Urothelium cell line (cell line): ENCODE data around the gene STAP2.
"Not testable (repeated sequence)": the region's sequence is repeated elsewhere in the genome, so short reads cannot be mapped to it uniquely, and the experiment has no call there.

Experiments used
- DNase-seq: peaks from one replicate; pipeline ENCODE4 v3.0.0; 2011; ENCODE audit warnings: low spot score, mixed read lengths
- FAIRE-seq: peaks from 2 replicates; lab custom pipeline; 2011; peaks lifted over from hg19 to GRCh38; lab: Jason Lieb, UNC

The STAP2 gene

DNA sequence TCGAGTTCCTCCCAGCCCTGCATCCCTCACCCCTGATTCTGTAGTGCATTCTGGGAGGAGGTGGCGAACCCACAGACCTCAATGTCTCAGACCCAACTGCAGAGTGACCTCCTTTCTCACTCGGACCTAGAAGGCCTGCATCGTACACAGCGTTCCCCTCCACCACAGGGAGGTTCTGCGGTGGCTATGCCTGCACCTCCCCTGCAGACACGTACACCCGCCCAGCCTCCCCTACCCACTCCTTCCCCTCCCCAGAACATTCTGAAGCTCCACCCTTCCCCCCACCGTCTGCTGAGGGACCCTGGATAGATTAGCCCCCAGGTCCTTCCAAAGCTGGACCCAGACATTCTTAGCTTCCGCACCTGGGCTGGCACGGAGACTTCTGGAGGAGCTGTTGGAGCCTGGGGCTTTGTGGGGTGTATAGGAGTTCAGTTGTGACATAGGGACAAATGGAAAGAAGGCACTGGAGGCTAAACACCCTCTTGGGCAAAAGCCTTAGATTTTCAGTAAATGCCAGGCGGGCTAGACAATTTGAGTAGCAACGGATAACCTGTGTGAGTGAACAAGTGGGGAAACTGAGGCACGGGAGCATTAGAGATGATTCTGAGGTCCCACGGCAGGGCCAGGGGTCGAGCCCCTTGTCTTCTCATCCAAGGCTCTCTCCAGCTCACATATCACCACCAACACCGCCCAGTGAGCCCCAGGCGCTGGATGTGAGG is 34.6 kb downstream of the STAP2 start:
- no peak for FAIRE-seq
- no peak for DNase-seq

DNA sequence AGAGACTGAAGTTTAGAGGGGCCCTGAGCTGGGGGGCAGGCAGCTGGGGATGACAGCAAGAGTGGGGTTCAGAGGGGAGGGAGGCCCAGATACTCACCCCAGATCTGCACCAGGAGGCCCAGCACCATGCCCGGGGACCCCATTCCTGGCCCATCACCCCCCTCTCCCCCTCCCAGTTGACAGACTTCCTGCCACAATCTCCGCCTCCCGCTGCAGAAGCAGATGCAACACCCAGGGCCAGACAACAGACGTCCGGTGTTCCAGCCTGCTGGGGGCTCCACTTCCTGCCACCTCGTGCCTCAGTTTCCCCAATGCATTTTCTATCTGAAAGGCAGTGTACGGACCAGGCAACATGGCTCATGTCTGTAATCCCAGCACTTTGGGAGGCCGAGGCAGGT is 36.4 kb downstream of the STAP2 start, which contains the start of gene TMIGD2:
TSS of gene TMIGD2 (minus strand) at position 147 of the 398 bp plus-strand sequence. CDS start at position 143, 4 bp downstream.
- FAIRE-seq (no peak), DNase-seq (no peak)

DNA sequence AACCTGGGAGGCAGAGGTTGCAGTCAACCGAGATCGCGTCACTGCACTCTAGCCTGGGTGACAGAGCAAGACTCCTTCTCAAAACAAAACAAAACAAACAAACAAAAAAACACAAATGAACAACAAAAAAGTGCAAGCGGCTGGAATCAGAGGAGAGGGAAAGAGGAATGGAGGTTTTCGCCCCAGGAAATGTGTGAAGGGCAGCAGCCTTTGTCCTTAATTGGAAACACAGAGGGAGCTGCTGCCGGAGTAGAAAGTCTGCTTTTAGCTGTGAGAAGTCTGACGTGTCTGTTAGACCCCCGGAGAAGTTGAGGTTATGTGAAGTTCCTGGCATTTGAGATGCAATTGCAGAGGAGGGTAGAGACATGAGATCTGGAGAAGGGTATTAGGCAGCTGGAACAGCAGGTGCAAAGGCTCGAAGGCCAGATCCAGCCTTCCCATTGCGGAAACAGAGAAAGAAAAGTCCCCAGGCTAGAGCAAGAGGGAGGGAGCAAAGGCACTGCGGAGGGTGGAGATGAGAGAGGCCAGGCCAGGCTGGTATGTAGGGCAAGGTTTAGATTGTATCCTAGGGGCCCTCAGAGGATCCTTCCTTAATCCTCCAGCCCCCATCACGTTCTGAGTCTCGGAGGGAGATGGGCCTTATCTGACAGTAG is 36.9 kb downstream of the STAP2 start:
- no peak for DNase-seq
- no peak for FAIRE-seq

- no peak for DNase-seq
Measured at GRCh38 chr19:4300589-4300988, 38.0 kb downstream of the STAP2 start.

GRCh38 chr19:4298810-4299550 is 39.6 kb downstream of the STAP2 start:
- no peak for DNase-seq
- FAIRE-seq = no peak

More at GRCh38 chr19:4300589-4300988, 38.0 kb downstream of the STAP2 start:
- FAIRE-seq = no peak

- DNase-seq (no peak), FAIRE-seq (no peak)
Measured at GRCh38 chr19:4297901-4298809, 40.5 kb downstream of the STAP2 start.

DNA sequence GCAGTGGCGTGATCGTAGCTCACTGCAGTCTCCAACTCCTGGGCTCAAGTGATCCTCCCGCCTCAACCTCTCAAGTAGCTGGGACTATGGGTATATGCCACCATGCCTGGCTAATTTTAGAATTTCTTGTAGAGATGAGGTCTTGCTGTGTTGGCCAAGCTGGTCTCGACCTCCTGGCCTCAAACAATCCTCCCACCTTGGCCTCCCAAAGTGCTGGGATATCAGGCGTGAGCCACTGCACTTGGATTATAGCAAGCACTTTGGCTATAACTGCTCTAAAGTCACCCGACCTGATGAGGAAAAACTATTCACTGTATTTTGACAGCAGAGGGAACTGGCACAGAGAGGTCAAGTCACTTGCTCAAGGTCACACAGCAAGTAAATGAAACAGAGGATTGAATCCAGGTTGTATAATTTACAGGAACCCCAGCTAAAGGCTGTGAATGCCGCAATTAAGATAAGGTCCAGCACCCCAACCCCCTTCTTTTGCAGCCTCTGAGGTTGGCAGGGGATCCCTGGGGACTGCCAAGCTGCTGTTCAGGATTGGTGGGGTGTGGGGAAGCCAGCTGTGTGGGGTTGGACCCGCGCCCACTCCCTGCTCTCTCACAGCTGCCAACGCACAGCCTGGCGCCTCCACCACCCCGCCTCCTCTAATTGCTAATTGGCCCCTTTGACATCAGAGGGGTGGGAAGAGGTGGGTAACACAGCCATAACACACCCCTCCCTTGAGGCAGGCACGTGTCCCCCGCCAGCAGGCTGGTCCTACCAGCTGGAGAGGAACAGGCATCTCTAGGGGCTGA is 42.5 kb downstream of the STAP2 start:
- no peak for FAIRE-seq
- DNase-seq = no peak

DNA sequence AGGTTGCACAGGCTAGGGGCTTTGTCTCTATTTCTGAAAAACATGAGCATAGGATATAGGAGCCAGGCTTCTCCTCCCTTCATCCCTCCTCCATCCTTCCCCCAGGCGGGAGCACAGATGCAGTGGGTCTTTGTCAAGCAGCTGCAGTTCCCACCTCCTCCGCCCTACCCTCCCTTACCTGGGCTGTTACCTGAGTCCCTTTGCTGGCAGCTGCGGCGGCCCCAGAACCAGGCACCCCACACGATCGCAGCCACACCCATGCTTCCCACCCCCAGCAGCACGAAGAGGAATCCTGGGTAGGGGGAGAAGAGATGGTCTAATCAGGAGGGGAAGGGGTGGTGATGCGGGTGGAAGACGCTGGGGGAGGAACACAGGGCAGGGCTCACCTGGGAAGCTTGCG is 44.2 kb downstream of the STAP2 start:
- DNase-seq = no peak
- FAIRE-seq = no peak

DNA sequence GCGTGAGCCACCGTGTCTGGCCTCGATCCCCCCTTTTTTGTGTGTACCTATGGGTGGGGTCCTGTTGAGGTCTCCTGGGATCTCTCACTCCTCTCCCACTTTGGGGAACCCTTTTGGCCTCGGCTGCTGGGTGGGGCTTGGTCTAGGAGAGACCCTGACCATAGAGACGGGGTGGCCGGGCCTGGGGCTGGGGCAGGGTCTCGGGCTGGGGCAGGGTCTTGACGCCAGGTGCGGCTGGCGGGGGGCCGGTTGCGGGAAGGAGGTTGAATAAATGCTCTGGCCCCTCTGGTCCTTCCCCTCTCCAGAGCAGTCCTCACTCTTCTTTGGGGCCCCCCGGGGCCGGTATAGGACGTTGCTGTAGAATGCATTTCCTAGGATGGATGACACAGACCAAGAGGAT is 46.1 kb downstream of the STAP2 start:
- DNase-seq = no peak
- FAIRE-seq = no peak

DNA sequence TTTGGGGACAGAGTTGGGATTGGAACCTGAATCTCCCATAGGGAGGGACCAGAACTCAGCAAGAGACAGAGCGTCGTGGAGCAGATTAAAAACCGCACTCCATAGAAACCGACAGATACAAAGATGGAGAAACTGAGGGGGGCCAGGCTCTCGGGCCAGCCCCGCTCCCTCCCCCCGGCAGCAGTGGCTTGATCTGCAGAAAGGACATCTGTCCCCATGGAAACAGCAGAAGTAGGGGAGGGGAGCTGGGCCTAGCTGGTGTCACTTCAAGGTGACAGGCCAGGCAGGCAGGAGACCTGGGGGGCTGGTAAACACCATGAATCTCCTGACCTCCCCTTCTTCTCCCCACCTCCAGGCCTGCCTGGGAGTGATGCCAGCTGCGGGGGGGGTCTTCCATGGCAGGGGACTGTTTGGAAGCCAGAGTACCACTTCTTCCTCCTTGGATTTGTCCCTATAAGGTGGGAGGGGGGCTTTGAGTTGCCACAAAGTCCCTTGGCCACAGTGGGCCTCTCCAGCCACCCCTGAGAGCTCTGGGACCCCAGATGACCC is 47.4 kb downstream of the STAP2 start:
- FAIRE-seq = no peak
- no peak for DNase-seq

- FAIRE-seq (no peak), DNase-seq (no peak)
Measured at GRCh38 chr19:4288091-4288777, 50.4 kb downstream of the STAP2 start.

- DNase-seq, FAIRE-seq: not testable (repeated sequence)
Measured at GRCh38 chr19:4286141-4286540, 52.5 kb downstream of the STAP2 start.

- no peak for FAIRE-seq
- no peak for DNase-seq
Measured at GRCh38 chr19:4284974-4285373, 53.7 kb downstream of the STAP2 start.

DNA sequence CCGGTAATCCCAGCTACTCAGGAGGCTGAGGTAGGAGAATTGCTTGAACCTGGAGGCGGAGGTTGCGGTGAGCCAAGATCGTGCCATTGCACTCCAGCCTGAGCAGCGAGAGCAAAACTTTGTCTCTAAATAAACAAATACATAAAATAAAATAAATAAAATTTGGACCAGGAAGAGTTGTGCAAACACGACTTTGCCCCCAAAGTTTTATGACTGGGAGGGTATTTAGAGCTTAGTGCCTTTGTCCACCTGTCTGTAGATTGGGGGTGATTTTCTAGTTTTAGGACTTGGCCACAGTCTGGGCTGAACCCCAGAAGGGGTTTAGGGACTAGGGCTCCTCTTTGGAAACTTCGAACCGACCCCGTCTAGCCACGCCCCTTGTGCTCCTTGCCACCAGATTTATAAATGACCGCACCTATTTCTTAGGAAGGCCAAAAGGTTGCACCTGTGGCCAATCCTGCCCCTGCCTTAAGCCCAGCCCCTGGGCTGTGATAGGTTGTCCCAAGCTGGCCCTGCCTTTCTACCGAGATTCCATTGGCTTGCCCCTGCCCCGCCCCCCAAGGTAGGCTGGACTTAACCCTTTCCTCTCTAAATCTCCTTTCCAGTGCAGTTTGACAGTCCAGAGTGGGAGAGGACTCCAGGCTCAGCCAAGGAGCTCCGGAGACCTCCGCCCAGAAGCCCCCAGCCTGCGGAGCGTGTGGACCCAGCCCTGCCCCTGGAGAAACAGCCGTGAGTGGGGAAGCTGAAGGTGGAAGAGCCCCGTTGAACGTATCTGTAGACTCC is 54.3 kb downstream of the STAP2 start:
- DNase-seq (no peak), FAIRE-seq (no peak)

DNA sequence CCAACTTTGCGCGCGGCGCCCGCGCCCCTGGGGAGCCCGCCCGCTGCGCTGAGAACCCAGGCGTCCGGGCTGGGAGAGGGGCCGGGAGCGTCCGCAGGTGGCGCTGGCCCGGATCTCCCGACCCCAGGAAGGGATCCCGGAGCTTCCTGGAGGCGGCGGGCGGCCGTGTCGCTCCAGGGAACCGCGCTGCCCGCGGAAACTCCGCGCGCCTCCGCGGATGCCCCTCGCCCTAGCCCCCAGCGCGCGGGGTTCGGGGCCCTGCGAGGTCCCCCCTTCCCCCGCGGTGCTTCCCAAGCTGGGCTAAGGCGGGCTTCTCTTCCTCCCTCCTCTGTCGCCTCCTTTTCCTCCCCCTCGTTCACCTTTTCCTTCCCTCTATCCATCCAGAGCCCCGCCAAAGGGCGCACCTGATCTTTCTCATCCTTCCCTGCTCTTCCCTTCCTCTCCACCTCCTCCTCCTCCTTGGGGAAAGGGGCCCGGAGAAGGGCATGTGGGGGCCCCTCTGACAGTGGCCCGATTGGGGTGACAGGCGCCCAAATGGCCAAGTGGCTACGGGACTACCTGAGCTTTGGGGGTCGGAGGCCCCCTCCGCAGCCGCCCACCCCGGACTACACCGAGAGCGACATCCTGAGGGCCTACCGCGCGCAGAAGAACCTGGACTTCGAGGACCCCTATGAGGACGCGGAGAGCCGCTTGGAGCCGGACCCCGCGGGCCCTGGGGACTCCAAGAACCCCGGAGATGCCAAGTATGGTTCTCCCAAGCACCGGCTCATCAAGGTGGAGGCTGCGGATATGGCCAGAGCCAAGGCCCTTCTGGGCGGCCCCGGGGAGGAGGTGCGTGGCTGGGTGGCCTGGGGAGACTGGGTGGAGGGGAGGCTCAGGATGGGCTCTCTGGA is 58.9 kb downstream of the STAP2 start:
- no peak for DNase-seq
- FAIRE-seq = no peak

DNA sequence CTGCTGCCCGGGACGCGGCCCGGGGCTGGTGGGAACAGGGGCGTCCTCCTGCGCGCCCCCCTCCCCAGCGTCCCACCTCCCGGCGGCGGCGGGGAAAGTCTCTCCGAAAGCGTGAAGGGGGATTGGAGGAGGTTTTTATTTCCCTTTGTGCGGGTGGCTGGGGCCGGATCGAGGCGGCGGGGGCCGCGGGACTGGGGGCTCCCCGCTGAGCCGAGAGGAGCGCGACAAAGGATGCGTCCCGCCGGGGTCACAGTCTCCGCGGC is 59.4 kb downstream of the STAP2 start:
- DNase-seq (no peak), FAIRE-seq (no peak)

DNA sequence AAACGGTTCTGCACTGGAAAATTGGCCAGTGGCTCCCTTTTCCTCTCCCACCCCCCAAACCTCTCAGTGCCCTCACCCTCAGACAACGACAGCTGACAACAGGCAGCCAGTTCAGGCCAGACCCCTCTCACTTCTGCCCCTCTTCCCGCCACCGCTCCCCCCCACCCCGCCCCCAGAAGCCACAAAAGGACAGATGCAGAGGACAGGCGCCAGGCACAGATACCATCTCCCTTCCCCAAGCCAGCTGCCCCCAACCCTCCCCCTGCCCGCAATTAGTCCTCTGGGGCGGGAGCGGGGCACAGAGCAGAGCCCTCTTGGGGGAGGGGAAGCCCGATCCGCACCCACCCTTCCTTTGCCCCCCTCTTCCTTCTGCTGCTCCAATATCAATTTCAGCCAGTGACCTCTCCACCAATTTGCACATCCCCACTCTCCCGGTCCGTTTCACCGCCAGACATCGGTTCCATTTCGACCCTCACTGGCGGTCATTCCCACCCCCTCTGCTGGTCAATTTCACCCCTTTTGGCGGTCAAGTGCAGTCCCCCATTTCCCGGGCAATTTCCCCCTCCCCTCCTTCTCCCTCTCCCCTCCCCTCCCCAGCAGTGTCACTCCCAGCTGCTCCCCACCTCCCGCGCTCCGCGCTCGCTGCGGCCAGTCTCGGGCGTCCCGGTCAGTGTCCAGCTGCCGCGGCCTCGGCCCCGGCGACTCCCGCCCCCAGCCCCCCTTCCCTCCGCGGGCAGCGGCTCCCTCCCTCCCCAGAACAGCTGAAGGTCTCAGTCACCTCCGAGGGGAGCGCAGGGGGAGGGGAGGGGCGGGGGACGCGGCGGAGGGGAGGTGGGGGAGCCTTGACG is 60.0 kb downstream of the STAP2 start, which contains the start of gene SHD:
TSS of gene SHD (plus strand) at position 848 of the 848 bp plus-strand sequence. CDS start 798 bp downstream, outside the sequence.
- no peak for FAIRE-seq

More for the DNA sequence above, 60.0 kb downstream of the STAP2 start, which contains the start of gene SHD:
- DNase-seq = no peak
